ENCODE data around the gene EPB41L4A.
"Not testable (repeated sequence)": the region's sequence is repeated elsewhere in the genome, so short reads cannot be mapped to it uniquely, and the experiment has no call there.

GRCh38 chr5:112360740-112361139 lies 58.3 kb downstream of the EPB41L4A start:
- not testable (repeated sequence) for TF ChIP-seq EZH2 (IDR thresholded peaks at IDR 0.05; ENCODE audit: insufficient read depth, poor library complexity, severe bottlenecking); EZH2phosphoT487 (IDR thresholded peaks at IDR 0.05; ENCODE audit: insufficient read depth, low read depth)

All from GM23248 (cell line).